Raji (cell line): Measurements from ENCODE around the gene SREBF1.

ENCODE experiments used
- POLR2A ChIP-seq: IDR thresholded peaks from 2 replicates; pipeline ENCODE4 v1.6.1; 2011; ENCODE audit warnings: low read depth, low read length, control low read depth; ENCODE audit not compliant: insufficient read depth

The SREBF1 gene

DNA sequence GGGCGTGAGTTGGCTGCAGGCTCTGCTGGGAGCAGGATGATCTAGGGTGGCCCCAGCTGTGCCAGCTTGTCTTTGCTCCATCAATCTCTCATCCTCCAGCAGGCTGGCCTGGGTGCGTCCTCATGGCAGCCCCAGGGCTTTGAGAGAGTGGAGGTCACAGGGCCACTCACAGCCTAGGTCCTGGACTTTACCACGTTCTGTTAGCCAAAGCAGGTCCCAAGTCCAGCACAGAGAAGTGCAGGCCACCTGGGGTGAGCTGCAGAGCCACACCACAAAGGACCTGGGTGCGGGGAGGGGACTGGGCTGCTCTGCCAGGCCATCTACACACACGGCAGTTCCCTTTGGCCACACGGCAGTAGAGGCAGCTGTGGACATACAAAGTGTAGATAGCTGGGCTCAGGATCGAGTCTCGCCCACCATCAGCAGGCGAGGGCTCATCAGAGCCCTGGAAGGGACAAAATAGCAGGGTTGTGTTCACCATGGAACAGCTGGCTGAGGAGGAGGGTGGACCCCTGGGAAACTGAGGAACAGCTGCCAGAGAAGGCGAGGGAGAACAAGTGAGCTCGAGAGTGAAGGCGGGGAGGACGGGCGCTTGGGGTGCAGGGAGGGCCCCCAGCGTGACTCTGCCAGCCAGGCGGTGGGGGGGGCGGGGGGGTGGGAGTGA is 30.0 kb downstream of the SREBF1 start:
- no peak for TF ChIP-seq POLR2A

DNA sequence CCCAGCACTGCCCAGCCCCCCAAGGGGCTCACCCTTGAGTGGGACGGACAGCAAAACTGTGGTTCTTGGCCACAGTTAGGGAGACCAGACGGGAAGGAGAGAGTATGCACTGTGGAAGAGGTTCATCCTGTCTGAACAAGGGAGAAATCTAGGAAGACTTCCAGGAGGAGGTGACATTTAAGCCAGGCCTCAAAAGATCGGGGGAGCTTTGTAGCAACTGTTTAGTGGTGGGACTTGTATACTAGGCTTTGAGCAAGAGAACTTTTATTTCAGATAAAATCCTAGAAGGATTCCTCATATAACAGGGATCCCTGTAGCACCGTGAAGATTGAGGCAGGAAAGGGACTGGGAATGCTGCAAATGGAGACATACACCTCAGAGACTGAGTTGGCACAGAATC is 30.8 kb downstream of the SREBF1 start:
- no peak for TF ChIP-seq POLR2A

DNA sequence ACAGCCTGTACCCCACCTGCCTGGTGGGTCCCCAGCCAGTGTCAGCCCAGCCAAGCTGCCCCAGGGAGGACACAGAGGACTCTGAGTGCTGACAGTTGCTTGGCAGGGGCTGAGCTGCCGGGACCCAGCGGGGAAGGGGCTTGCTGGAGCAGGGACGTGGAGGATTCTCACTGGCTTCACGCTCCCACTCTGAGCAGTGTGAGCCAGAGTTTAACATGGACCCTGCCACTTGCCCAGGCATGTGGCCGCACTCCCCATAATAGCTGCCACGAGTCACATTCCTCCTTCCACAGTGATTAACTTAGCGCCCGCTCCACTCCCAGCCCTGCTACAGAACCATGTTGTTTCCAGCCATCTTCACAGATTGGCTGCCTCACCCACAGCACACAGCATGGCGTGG is 31.2 kb downstream of the SREBF1 start:
- no peak for TF ChIP-seq POLR2A

DNA sequence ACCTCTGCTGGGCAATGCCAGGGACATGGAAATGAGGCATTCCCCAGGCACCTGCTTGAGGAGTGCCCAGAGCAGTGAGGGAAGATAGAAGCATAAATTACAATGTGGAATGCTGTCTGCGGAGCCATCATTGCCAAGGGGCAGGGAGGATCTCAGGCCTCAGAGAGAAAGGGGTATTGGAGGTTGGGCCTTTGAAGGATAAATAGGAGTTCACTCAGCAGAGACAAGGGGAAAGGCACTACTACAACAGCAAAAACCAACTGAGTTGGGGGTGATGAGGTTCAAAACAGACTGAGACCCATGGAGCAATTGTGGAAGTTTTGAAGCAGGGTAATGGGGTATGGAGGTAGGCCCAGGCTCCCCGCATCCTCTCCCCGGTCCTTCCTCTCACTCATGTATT is 32.8 kb downstream of the SREBF1 start:
- TF ChIP-seq POLR2A = no peak

DNA sequence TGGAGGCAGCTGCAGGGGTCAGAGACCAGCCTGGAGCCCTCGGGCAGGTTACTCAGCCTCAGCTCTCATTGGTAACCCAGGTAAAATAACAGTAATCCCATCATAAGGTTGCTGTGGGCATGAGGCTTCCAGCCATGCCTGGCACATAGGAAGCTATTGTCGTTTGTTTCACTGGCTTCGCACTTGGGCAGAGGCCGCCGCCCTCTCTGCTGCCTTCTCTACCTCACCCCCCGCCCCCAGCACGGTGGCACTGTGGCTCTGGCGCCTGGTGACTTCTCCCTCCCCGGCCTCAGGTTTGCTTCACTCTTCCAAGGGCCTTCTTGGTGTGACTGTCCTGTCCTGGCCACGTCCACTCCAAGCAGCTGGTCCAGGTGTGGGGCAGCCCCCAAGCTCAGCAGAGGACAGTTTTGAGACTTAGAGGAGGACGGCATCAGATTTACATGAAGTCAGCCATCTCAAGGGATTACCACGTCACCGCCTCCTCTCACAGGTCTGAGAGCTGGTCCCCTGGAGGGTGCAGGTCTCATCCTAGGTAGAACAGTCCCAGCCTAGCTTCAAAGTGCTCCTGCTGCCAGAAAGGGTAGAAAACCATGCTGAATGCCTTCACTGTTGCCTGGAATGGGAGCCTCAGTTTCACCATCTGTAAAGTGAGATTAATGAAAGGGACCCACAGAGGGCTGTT is 34.8 kb downstream of the SREBF1 start:
- TF ChIP-seq POLR2A = no peak

DNA sequence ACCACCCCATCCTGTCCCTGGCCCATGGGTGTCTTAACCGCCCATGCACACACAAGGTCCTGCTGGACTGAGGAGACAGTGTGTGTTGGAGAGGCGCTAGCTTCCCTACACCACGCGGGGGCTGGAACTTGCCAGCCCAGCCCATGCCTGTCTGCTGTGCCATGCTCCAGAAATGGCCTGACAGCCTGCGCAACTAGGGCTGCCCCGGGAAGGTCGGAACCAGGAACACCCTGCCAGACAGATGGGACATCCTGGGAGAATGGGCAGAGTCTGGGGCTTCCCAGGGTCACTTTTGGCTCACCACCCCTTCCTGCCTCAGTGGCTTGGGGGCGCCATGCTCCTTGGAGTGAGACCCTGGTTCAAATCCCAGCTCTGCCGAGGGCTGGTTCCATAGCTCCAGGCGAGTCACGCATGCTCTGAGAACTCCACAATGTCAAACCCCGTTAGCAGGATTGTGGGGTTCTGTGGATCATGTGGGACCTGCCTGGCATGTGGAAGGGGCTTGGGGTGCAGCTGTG is 36.2 kb downstream of the SREBF1 start:
- no peak for TF ChIP-seq POLR2A

DNA sequence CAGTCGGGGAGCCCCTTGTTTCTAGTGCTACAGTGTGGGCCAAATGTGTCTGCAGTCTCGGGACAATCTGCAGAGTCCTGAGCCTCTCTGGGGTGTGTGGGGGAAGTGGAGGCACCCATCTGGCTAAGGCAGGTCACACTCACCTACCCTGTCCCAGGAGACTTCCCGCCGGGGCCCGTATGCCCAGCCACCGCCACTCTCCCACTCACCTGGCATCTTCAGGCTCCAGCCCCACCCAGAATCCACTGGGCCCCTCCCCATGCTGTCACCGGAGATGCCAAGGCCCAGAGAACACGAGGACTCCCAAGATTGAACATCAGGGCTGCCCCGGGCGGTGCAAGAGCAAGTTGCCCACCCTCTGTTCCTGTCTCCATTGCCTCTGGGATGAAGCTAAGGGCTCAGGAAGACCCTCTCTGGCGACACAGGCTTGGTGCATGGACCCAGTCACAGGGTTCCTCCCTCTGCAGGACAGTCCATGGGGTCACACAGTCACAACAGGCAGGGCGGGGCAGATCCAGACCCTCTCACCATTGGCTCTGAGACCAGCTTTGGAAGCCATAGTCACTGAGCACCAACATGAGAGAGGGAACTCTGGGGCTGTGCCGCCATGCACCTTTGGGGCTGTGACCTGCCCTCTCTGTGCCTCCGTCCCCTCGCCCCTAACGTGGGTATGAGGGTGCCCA is 38.1 kb downstream of the SREBF1 start:
- no peak for TF ChIP-seq POLR2A

DNA sequence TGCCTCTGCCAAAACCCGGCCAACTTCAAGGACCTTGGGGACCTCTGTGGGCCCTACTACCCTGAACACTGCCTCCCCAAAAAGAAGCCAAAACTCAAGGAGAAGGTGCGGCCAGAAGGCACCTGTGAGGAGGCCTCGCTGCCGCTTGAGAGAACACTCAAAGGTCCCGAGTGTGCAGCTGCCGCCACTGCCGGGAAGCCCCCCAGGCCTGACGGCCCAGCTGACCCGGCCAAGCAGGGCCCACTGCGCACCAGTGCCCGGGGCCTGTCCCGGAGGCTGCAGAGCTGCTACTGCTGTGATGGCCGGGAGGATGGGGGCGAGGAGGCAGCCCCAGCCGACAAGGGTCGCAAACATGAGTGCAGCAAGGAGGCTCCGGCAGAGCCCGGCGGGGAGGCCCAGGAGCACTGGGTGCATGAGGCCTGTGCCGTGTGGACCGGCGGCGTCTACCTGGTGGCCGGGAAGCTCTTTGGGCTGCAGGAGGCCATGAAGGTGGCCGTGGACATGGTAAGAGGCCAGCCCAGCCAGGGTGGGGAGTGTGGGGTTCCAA is 38.7 kb downstream of the SREBF1 start:
- TF ChIP-seq POLR2A = no peak

DNA sequence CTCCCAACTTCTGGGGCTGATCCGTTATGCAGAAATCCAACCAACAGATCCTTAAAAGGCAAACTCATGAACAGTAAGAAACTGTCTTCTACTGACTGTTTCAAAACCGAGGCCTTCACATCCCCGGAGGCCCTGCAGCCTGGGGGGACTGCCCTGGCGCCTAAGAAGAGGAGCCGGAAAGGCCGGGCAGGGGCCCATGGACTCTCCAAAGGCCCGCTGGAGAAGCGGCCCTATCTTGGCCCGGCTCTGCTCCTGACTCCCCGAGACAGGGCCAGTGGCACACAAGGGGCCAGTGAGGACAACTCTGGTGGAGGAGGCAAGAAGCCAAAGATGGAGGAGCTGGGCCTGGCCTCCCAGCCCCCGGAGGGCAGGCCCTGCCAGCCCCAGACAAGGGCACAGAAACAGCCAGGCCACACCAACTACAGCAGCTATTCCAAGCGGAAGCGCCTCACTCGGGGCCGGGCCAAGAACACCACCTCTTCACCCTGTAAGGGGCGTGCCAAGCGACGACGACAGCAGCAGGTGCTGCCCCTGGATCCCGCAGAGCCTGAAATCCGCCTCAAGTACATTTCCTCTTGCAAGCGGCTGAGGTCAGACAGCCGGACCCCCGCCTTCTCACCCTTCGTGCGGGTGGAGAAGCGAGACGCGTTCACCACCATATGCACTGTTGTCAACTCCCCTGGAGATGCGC is 39.5 kb downstream of the SREBF1 start:
- no peak for TF ChIP-seq POLR2A

DNA sequence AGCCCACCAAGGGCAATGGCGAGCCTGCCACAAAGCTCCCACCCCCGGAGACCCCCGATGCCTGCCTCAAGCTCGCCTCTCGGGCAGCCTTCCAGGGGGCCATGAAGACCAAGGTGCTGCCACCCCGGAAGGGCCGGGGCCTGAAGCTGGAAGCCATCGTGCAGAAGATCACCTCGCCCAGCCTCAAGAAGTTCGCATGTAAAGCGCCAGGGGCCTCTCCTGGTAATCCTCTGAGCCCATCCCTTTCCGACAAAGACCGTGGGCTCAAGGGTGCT is 40.1 kb downstream of the SREBF1 start:
- TF ChIP-seq POLR2A = no peak

DNA sequence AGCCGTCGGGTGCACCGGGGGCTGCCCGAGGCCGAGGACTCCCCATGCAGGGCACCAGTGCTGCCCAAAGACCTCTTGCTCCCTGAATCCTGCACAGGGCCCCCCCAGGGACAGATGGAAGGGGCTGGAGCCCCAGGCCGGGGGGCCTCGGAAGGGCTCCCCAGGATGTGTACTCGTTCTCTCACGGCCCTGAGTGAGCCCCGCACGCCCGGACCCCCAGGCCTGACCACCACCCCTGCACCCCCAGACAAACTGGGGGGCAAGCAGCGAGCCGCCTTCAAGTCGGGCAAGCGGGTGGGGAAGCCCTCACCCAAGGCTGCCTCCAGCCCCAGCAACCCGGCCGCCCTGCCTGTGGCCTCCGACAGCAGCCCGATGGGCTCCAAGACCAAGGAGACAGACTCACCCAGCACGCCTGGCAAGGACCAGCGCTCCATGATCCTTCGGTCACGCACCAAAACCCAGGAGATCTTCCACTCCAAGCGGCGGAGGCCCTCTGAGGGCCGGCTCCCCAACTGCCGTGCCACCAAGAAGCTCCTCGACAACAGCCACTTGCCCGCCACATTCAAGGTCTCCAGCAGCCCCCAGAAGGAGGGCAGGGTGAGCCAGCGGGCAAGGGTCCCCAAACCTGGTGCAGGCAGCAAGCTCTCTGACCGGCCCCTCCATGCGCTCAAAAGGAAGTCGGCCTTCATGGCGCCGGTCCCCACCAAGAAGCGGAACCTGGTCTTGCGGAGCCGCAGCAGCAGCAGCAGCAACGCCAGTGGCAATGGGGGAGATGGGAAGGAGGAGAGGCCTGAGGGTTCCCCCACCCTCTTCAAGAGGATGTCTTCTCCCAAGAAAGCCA is 40.6 kb downstream of the SREBF1 start:
- no peak for TF ChIP-seq POLR2A

DNA sequence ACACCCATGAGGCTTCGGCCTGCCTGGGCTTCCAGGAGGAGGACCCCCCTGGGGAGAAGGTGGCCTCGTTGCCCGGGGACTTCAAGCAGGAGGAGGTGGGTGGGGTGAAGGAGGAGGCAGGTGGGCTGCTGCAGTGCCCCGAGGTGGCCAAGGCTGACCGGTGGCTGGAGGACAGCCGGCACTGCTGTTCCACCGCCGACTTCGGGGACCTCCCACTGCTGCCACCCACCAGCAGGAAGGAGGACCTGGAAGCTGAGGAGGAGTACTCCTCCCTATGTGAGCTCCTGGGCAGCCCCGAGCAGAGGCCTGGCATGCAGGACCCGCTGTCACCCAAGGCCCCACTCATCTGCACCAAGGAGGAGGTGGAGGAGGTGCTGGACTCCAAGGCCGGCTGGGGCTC is 41.5 kb downstream of the SREBF1 start:
- TF ChIP-seq POLR2A = no peak

DNA sequence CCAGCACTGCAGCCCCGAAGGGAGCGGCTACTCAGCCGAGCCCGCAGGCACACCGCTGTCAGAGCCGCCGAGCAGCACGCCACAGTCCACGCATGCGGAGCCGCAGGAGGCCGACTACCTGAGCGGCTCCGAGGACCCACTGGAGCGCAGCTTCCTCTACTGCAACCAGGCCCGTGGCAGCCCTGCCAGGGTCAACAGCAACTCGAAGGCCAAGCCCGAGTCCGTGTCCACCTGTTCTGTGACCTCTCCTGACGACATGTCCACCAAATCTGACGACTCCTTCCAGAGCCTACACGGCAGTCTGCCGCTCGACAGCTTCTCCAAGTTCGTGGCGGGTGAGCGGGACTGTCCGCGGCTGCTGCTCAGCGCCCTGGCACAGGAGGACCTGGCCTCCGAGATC is 42.4 kb downstream of the SREBF1 start:
- TF ChIP-seq POLR2A = no peak

DNA sequence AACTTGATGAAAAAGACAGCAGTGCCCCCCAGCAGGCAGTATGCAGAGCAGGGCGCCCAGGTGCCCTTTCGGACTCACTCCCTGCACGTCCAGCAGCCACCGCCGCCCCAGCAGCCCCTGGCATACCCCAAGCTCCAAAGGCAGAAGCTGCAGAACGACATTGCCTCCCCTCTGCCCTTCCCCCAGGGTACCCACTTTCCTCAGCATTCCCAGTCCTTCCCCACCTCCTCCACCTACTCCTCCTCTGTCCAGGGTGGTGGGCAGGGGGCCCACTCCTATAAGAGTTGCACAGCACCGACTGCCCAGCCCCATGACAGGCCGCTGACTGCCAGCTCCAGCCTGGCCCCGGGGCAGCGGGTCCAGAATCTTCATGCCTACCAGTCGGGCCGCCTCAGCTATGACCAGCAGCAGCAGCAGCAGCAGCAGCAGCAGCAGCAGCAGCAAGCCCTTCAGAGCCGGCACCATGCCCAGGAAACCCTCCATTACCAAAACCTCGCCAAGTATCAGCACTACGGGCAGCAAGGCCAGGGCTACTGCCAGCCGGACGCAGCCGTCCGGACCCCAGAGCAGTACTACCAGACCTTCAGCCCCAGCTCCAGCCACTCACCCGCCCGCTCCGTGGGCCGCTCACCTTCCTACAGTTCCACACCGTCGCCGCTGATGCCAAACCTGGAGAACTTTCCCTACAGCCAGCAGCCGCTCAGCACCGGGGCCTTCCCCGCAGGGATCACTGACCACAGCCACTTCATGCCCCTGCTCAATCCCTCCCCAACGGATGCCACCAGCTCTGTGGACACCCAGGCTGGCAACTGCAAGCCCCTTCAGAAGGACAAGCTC is 43.2 kb downstream of the SREBF1 start:
- TF ChIP-seq POLR2A = no peak
